Measurements from ENCODE around the gene HOOK2.

HOOK2 gene

DNA sequence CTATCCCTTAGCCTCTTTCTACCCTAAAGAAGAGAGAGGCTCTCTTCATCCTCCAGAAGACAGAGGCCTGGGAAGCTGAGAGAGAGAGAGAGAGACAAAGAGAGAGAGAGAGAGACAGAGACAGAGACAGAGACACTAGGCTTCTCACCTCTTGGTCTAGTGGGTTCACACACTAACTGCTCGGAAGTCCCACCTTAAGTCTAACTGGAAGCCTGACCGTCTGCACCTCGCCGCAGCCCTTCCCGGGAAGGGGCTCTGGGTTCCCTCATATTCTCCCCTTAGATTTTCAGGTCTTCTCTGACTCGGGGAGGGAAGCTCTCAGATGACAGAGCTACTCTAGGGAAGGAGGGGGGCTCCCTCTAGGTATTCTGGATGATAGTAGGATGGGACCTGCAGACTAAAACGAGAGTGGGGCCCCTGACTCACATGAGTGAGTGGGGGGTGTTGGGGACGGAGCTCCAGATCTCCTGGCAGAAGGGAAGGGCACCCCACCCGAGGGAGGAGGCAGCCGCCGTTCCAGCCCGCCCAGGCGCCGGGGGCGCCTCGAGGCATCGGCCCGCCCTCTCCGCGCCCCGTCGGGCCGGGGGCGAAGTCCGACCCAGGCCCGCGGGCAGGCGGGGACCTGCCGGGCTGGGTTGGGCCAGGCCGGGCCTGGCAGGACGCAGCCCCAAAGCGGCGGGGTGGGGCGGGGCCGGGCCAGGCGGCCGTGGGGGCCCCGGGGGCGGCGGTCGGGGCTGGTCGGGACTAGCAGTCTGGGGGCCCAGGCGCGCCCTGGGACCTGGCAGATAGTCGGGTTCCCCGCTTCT is 13.9 kb upstream of the HOOK2 start:
- WGBS: 4% methylated on average over 42 of the region's 46 CpGs
- H3K4ac ChIP-seq (ENCODE audit: low read depth in 1 of 2, low read length in 2 of 2): peak overlapping the region; percentile 80 to 90
- peak overlapping the region; percentile 81 for H4K8ac ChIP-seq (ENCODE audit: low read length)
- peak overlapping the region in 1 of 2 experiments; percentile 14 for H3K23ac ChIP-seq (ENCODE audit: low read length in 2 of 2)
- H2AFZ ChIP-seq (ENCODE audit: low read depth, low read length): no peak overlapping the region
- peak overlapping the region; percentile 11 to 97 for H2BK12ac ChIP-seq (ENCODE audit: low read length in 2 of 2)
- peak overlapping the region; percentile 81 for H3K4me2 ChIP-seq (ENCODE audit: low read length, poor library complexity, severe bottlenecking)
- peaks cover 0 to 3% of the 10 kb centered on the region in 2 experiments for H3K36me3 ChIP-seq (ENCODE audit: control insufficient read depth in 1 of 2, insufficient read depth in 2 of 2, low read depth in 1 of 2, low read length in 2 of 2)
- no peaks in the 10 kb centered on the region for H3K79me1 ChIP-seq (replicated peaks; ENCODE audit: low read length, poor library complexity, severe bottlenecking)
- peaks cover 43% of the 10 kb centered on the region for H3K4me1 ChIP-seq (ENCODE audit: control insufficient read depth, insufficient read depth, low read depth, low read length)
- peak overlapping the region; percentile 18 for H2BK15ac ChIP-seq (ENCODE audit: low read depth, poor library complexity, severe bottlenecking)
- H2AK5ac ChIP-seq (ENCODE audit: low read length, severe bottlenecking): peak overlapping the region; percentile 60
- peak overlapping the region; percentile 50 to 99 for H3K4me3 ChIP-seq (ENCODE audit: insufficient read depth in 1 of 2, low read depth in 1 of 2, low read length in 2 of 2)
- peak overlapping the region; percentile 90 for H3K9ac ChIP-seq (ENCODE audit: low read length)
- DNase-seq: peak; percentile 67
- H3K14ac ChIP-seq (ENCODE audit: low read length in 2 of 2): peak overlapping the region; percentile 44 to 47
- H4K91ac ChIP-seq (ENCODE audit: low read length): peak overlapping the region; percentile 98
- H2BK5ac ChIP-seq (ENCODE audit: low read depth, low read length, poor library complexity, severe bottlenecking): peak overlapping the region; percentile 84
- H3K9me3 ChIP-seq (ENCODE audit: control insufficient read depth, low read length): no peaks in the 10 kb centered on the region
- H3K27ac ChIP-seq (ENCODE audit: low read length, poor library complexity, severe bottlenecking): peak overlapping the region; percentile 96
- peak overlapping the region; percentile 100 for H2BK120ac ChIP-seq (ENCODE audit: low read depth, low read length)
- peak overlapping the region; percentile 30 to 93 for H3K18ac ChIP-seq (ENCODE audit: low read depth in 1 of 2, low read length in 2 of 2)
- no peaks in the 10 kb centered on the region for H3K27me3 ChIP-seq (ENCODE audit: control insufficient read depth in 1 of 2, insufficient read depth in 1 of 2, low read length in 2 of 2)

DNA sequence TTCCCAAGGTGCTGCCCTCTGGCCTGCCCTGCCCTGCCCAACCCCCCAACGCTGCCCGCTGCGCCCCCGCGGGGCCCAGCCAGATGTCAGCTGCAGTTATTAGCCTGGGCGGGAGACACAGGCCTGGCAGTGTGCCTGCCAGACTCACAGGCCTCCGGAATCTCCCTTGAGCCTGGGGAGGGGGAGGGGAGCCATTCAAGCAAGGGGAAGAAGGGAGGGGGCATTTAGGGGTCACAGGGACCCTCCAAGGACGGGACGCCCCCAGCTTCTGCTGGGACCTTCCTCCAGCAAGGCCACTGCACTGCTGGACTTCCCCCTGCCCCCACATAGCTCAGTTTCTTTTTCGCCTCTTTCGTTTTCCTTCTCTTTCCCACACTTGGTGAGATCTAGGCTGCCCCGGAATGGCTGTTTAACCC is 13.3 kb upstream of the HOOK2 start:
- H3K14ac ChIP-seq (ENCODE audit: low read length in 2 of 2): no peak overlapping the region
- H3K23ac ChIP-seq (ENCODE audit: low read length in 2 of 2): no peak overlapping the region
- peak overlapping the region; percentile 97 to 100 for H2BK12ac ChIP-seq (ENCODE audit: low read length in 2 of 2)
- peak; percentile 88 for DNase-seq
- H3K18ac ChIP-seq (ENCODE audit: low read depth in 1 of 2, low read length in 2 of 2): peak overlapping the region; percentile 30 to 93
- H3K79me1 ChIP-seq (replicated peaks; ENCODE audit: low read length, poor library complexity, severe bottlenecking): no peaks in the 10 kb centered on the region
- H3K4ac ChIP-seq (ENCODE audit: low read depth in 1 of 2, low read length in 2 of 2): peak overlapping the region; percentile 90 to 95
- WGBS: 9% methylated on average over 7 of the region's 12 CpGs
- peak overlapping the region; percentile 81 for H3K4me2 ChIP-seq (ENCODE audit: low read length, poor library complexity, severe bottlenecking)
- peak overlapping the region; percentile 3 for H2AFZ ChIP-seq (ENCODE audit: low read depth, low read length)
- peak overlapping the region in 1 of 2 experiments; percentile 74 for H3K4me3 ChIP-seq (ENCODE audit: insufficient read depth in 1 of 2, low read depth in 1 of 2, low read length in 2 of 2)
- H2BK15ac ChIP-seq (ENCODE audit: low read depth, poor library complexity, severe bottlenecking): peak overlapping the region; percentile 83
- H2AK5ac ChIP-seq (ENCODE audit: low read length, severe bottlenecking): peak overlapping the region; percentile 86
- peak overlapping the region; percentile 74 for H2BK5ac ChIP-seq (ENCODE audit: low read depth, low read length, poor library complexity, severe bottlenecking)
- H3K27ac ChIP-seq (ENCODE audit: low read length, poor library complexity, severe bottlenecking): peak overlapping the region; percentile 96
- H2BK120ac ChIP-seq (ENCODE audit: low read depth, low read length): peak overlapping the region; percentile 59
- peak overlapping the region; percentile 84 for H4K8ac ChIP-seq (ENCODE audit: low read length)
- peaks cover 45% of the 10 kb centered on the region for H3K4me1 ChIP-seq (ENCODE audit: control insufficient read depth, insufficient read depth, low read depth, low read length)
- H4K91ac ChIP-seq (ENCODE audit: low read length): peak overlapping the region; percentile 98
- H3K9ac ChIP-seq (ENCODE audit: low read length): peak overlapping the region; percentile 90
- no peaks in the 10 kb centered on the region for H3K27me3 ChIP-seq (ENCODE audit: control insufficient read depth in 1 of 2, insufficient read depth in 1 of 2, low read length in 2 of 2)
- H3K36me3 ChIP-seq (ENCODE audit: control insufficient read depth in 1 of 2, insufficient read depth in 2 of 2, low read depth in 1 of 2, low read length in 2 of 2): peaks cover 0 to 3% of the 10 kb centered on the region in 2 experiments
- H3K9me3 ChIP-seq (ENCODE audit: control insufficient read depth, low read length): no peaks in the 10 kb centered on the region

DNA sequence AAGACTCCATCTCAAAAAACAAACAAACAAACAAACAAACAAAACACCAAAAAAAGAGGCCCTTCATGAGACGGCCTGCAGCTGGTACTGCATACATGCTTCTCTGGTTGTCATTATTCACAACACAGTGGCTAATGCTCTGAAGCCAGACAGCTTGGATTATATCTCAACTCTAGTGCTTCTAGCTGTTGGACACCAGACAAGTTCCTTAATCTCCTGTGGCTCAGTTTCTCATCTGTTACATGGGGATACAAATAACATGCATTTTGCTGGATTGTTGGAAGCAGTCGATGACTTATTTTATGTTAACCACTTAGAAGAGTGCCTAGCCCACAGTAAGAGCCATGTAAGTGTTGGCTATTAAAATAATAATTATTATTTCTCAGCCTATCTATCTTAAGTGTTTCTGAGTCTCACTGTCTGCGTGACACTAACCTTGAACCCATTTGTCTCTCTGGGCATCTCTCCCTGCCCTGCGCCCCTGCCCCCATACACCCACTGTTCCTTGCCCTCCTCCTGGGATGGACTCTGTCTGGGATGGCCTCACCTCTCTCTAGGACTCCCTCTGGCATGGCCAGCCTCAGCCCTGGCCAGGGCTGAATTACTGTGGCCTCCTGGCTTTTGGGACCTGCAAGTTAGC is 12.8 kb upstream of the HOOK2 start:
- H3K4ac ChIP-seq (ENCODE audit: low read depth in 1 of 2, low read length in 2 of 2): peak overlapping the region; percentile 90 to 95
- peak overlapping the region in 1 of 2 experiments; percentile 74 for H3K4me3 ChIP-seq (ENCODE audit: insufficient read depth in 1 of 2, low read depth in 1 of 2, low read length in 2 of 2)
- H2AFZ ChIP-seq (ENCODE audit: low read depth, low read length): peak overlapping the region; percentile 3
- H2BK12ac ChIP-seq (ENCODE audit: low read length in 2 of 2): peak overlapping the region; percentile 96 to 100
- peak; percentile 58 for DNase-seq
- H2BK5ac ChIP-seq (ENCODE audit: low read depth, low read length, poor library complexity, severe bottlenecking): peak overlapping the region; percentile 74
- H2BK15ac ChIP-seq (ENCODE audit: low read depth, poor library complexity, severe bottlenecking): peak overlapping the region; percentile 83
- no peaks in the 10 kb centered on the region for H3K79me1 ChIP-seq (replicated peaks; ENCODE audit: low read length, poor library complexity, severe bottlenecking)
- WGBS: 69% methylated on average over 3 of the region's 4 CpGs
- no peaks in the 10 kb centered on the region for H3K27me3 ChIP-seq (ENCODE audit: control insufficient read depth in 1 of 2, insufficient read depth in 1 of 2, low read length in 2 of 2)
- H3K18ac ChIP-seq (ENCODE audit: low read depth in 1 of 2, low read length in 2 of 2): peak overlapping the region; percentile 6 to 89
- H4K91ac ChIP-seq (ENCODE audit: low read length): peak overlapping the region; percentile 98
- H4K8ac ChIP-seq (ENCODE audit: low read length): peak overlapping the region; percentile 84
- no peaks in the 10 kb centered on the region for H3K9me3 ChIP-seq (ENCODE audit: control insufficient read depth, low read length)
- H2BK120ac ChIP-seq (ENCODE audit: low read depth, low read length): peak overlapping the region; percentile 59
- H3K36me3 ChIP-seq (ENCODE audit: control insufficient read depth in 1 of 2, insufficient read depth in 2 of 2, low read depth in 1 of 2, low read length in 2 of 2): peaks cover 0 to 3% of the 10 kb centered on the region in 2 experiments
- peak overlapping the region; percentile 86 for H2AK5ac ChIP-seq (ENCODE audit: low read length, severe bottlenecking)
- H3K9ac ChIP-seq (ENCODE audit: low read length): peak overlapping the region; percentile 90
- peak overlapping the region; percentile 96 for H3K27ac ChIP-seq (ENCODE audit: low read length, poor library complexity, severe bottlenecking)
- no peak overlapping the region for H3K23ac ChIP-seq (ENCODE audit: low read length in 2 of 2)
- H3K14ac ChIP-seq (ENCODE audit: low read length in 2 of 2): peak overlapping the region in 1 of 2 experiments; percentile 71
- peaks cover 50% of the 10 kb centered on the region for H3K4me1 ChIP-seq (ENCODE audit: control insufficient read depth, insufficient read depth, low read depth, low read length)
- peak overlapping the region; percentile 81 for H3K4me2 ChIP-seq (ENCODE audit: low read length, poor library complexity, severe bottlenecking)

DNA sequence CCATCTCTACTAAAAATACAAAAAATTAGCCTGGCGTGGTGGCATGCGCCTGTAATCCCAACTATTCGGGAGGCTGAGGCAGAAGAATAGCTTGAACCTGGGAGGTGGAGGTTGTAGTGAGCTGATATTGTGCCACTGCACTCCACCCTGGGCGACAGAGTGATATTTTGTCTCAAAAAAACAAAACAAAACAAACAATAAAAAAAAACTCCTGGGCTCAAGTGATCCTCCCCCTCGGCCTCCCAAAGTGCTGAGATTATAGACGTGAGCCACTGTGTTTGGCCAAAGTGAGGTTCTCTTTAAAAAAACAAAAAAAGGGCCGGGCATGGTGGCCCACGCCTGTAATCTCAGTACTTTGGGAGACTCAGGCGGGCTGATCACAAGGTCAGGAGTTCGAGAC is 12.1 kb upstream of the HOOK2 start:
- no peak overlapping the region for H4K91ac ChIP-seq (ENCODE audit: low read length)
- no peak overlapping the region for H3K4ac ChIP-seq (ENCODE audit: low read depth in 1 of 2, low read length in 2 of 2)
- no peak overlapping the region for H3K4me2 ChIP-seq (ENCODE audit: low read length, poor library complexity, severe bottlenecking)
- H2AK5ac ChIP-seq (ENCODE audit: low read length, severe bottlenecking): no peak overlapping the region
- peaks cover 55% of the 10 kb centered on the region for H3K4me1 ChIP-seq (ENCODE audit: control insufficient read depth, insufficient read depth, low read depth, low read length)
- H2BK15ac ChIP-seq (ENCODE audit: low read depth, poor library complexity, severe bottlenecking): no peak overlapping the region
- no peak overlapping the region for H4K8ac ChIP-seq (ENCODE audit: low read length)
- H2BK5ac ChIP-seq (ENCODE audit: low read depth, low read length, poor library complexity, severe bottlenecking): no peak overlapping the region
- H3K4me3 ChIP-seq (ENCODE audit: insufficient read depth in 1 of 2, low read depth in 1 of 2, low read length in 2 of 2): no peak overlapping the region
- no peaks in the 10 kb centered on the region for H3K9me3 ChIP-seq (ENCODE audit: control insufficient read depth, low read length)
- H2BK12ac ChIP-seq (ENCODE audit: low read length in 2 of 2): no peak overlapping the region
- no peaks in the 10 kb centered on the region for H3K27me3 ChIP-seq (ENCODE audit: control insufficient read depth in 1 of 2, insufficient read depth in 1 of 2, low read length in 2 of 2)
- H3K27ac ChIP-seq (ENCODE audit: low read length, poor library complexity, severe bottlenecking): no peak overlapping the region
- H3K18ac ChIP-seq (ENCODE audit: low read depth in 1 of 2, low read length in 2 of 2): no peak overlapping the region
- DNase-seq: no peak
- no peaks in the 10 kb centered on the region for H3K79me1 ChIP-seq (replicated peaks; ENCODE audit: low read length, poor library complexity, severe bottlenecking)
- 90% methylated on average over 6 of the region's 10 CpGs for WGBS
- H3K9ac ChIP-seq (ENCODE audit: low read length): no peak overlapping the region
- peak overlapping the region; percentile 36 for H2BK120ac ChIP-seq (ENCODE audit: low read depth, low read length)
- no peak overlapping the region for H3K23ac ChIP-seq (ENCODE audit: low read length in 2 of 2)
- no peak overlapping the region for H3K14ac ChIP-seq (ENCODE audit: low read length in 2 of 2)
- peaks cover 0 to 3% of the 10 kb centered on the region in 2 experiments for H3K36me3 ChIP-seq (ENCODE audit: control insufficient read depth in 1 of 2, insufficient read depth in 2 of 2, low read depth in 1 of 2, low read length in 2 of 2)
- no peak overlapping the region for H2AFZ ChIP-seq (ENCODE audit: low read depth, low read length)

Data from mesenchymal stem cell (in vitro differentiated cells and primary cell).